Transverse colon (tissue), 4 donors: Measurements from ENCODE around the gene ANKS3. TPM values are rescaled to one million over a fixed set of nuclear protein-coding genes. Genes with fewer than 3 reads are reported as not detected.
A peak's percentile ranks its signal among the peaks of the same experiment; 100 is the strongest.

ENCODE experiments used
- DNase-seq: peaks from one replicate; pipeline ENCODE4 v3.0.0-alpha.2; 2019
- H3K27ac ChIP-seq, 4 donors: fragments of 200-600 bp; sonication (generic); 2 replicates each; pipeline ENCODE4 v1.5.1; 2016 to 2018; ENCODE audit warnings: inconsistent platforms in 4 of 4
- H3K27me3 ChIP-seq: fragments of 200-600 bp; sonication (generic); 2 replicates; pipeline ENCODE4 v1.5.1; 2017; ENCODE audit warnings: inconsistent platforms
- H3K36me3 ChIP-seq, 4 donors: fragments of 200-600 bp; sonication (generic); 2 replicates each; pipeline ENCODE4 v1.5.1; 2017 to 2019; ENCODE audit warnings: inconsistent platforms in 4 of 4
- H3K4me1 ChIP-seq, 4 donors: fragments of 200-600 bp; sonication (generic); 2 replicates each; pipeline ENCODE4 v1.5.1; 2017 to 2020; ENCODE audit warnings: inconsistent platforms in 4 of 4
- H3K4me3 ChIP-seq, 4 donors: fragments of 200-600 bp; sonication (generic); 1 replicate in 1 of 4; 2 replicates in 3 of 4; pipeline versions ENCODE4 v1.5.1 to v1.6.1; 2017 to 2019; ENCODE audit warnings: inconsistent platforms in 4 of 4
- H3K9me3 ChIP-seq, 2 donors: fragments of 200-600 bp; sonication (generic); 2 replicates each; pipeline ENCODE4 v1.5.1; 2017 to 2019; ENCODE audit warnings: inconsistent platforms in 2 of 2
- CTCF ChIP-seq, 5 experiments: fragments of 200-600 bp in 3 of 5; fragments of 450-650 bp in 2 of 5; sonication (generic) in 3 of 5; IDR thresholded peaks; 1 replicate in 2 of 5; 2 replicates in 3 of 5; pipeline ENCODE4 v1.5.1; 2016 to 2017; ENCODE audit warnings: antibody characterized with exemption in 5 of 5, inconsistent platforms in 3 of 5, mild to moderate bottlenecking in 2 of 5, moderate library complexity in 1 of 5
- EP300 ChIP-seq: sonication (generic); formaldehyde crosslinking; IDR thresholded peaks from one replicate; pipeline ENCODE4 v1.6.1; 2017; ENCODE audit warnings: antibody characterized with exemption, low read depth
- POLR2A ChIP-seq: fragments of 450-650 bp; IDR thresholded peaks from one replicate; pipeline ENCODE4 v1.6.1; 2016; ENCODE audit warnings: antibody characterized with exemption, mild to moderate bottlenecking, moderate library complexity
- POLR2AphosphoS5 ChIP-seq, 3 donors: sonication (generic); formaldehyde crosslinking; IDR thresholded peaks; one replicate each; pipeline ENCODE4 v1.6.1; 2016; ENCODE audit warnings: antibody characterized with exemption in 3 of 3
- WGBS, 2 donors: methylation state at CpG; one replicate each; pipeline ENCODE4 v1.1.5; 2018; ENCODE audit warnings: low coverage in 1 of 2; 5-methylcytosine and 5-hydroxymethylcytosine counted together
- in situ Hi-C, 4 donors: fragments of 200-750 bp; cut with MboI; loops; one replicate each; pipeline versions ENCODE4 v1.15.0 to v1.15.1; 2017; ENCODE audit warnings: low sequenced_read_pairs in 3 of 4, low pct_ligation_motif_present in 1 of 4, low pct_unique_long_range_greater_than_20kb in 1 of 4
- intact Hi-C: fragments of 100-400 bp; cut with DNase I; formaldehyde crosslinking; loops from one replicate; pipeline ENCODE4 v1.15.1; 2023; ENCODE audit warnings: low total_unique reads
- total RNA-seq, 4 donors: library from RNA; depleted of rRNA; stranded (reverse); fragments of >200 nt; gene quantifications; one replicate each; pipeline ENCODE4 v1.1.0, GENCODE V29; 2016

ANKS3 gene
- total RNA-seq, 4 donors from 2014 or later = 14.9 to 38.4 (median 25.0) TPM

DNA sequence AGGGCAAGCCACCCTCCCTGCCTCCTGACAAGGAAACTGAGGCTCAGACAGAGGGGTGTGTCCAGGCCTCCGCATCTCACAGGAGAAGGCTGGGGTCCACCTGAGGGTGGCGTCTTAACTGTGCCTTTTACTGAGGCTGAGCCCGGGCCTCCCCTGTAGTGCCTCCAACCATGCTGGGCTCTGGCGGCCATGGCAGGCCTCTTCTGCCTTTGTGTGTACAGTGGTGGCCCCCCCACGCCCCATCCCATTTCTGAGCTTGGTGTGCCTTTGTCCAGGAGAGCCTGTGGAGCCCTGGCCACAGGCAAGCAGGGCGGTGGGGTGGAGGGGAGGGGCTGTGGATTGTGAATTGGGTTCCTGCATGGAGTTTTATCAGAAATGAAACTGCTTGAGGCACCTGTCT lies 78.3 kb downstream of the ANKS3 start:
- Histone ChIP-seq H3K27ac (no peak overlapping the region), H3K4me3 (no peak overlapping the region), H3K36me3 (peaks cover 0 to 25% (median 11%) of the 10 kb centered on the region in 4 donors), H3K27me3 (no peaks in the 10 kb centered on the region), H3K9me3 (no peaks in the 10 kb centered on the region), H3K4me1 (peaks cover 3 to 31% (median 17%) of the 10 kb centered on the region in 4 donors)
- TF ChIP-seq EP300 = no peak
- TF ChIP-seq CTCF (IDR thresholded peaks at IDR 0.05) = no peak
- no peak for TF ChIP-seq POLR2A
- TF ChIP-seq POLR2AphosphoS5 (IDR thresholded peaks at IDR 0.05) = no peak
- in situ Hi-C loops = no loop called here
- intact Hi-C loops = no loop called here
- 98 to 100% methylated on average over 2 to 6 of the region's 6 CpGs for WGBS, 2 donors
- no peak for DNase-seq

DNA sequence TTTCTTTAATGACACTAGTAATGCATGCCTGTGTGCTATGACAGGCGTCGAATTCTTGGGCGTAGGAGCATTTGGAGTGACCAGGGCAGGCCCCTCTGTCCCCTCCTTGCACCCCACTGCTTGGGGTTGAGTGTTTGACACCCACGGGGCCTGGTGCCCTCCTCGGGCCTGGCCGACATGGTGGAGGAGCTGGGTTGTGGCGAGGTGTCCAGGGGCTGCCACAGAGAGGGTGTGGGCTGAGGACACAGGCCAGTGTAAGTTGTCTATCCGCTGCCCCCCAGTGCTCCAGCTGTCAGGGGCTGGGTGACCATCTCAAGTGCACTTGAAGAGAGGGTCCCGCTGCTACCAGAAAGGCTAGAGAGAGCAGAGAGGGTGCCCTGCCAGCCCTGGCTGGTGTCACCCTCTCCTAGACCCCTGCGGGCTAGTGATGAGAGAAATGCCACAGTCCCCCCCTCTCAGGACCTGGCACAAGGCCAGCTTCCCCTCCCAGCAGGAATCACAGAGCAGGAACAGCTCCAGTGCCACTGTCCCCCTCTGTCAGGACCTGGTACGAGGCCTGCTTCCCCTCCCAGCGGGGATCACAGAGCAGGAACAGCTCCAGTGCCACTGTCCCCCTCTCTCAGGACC lies 79.0 kb downstream of the ANKS3 start:
- in situ Hi-C loops = no loop called here
- Histone ChIP-seq H3K4me3 (no peak overlapping the region), H3K4me1 (peaks cover 3 to 29% (median 17%) of the 10 kb centered on the region in 4 donors), H3K27me3 (no peaks in the 10 kb centered on the region), H3K27ac (peak overlapping the region in 2 of 4 donors; percentile 65 to 73), H3K36me3 (peaks cover 0 to 25% (median 11%) of the 10 kb centered on the region in 4 donors), H3K9me3 (no peaks in the 10 kb centered on the region)
- TF ChIP-seq CTCF (IDR thresholded peaks at IDR 0.05) (no peak), POLR2A (no peak), EP300 (no peak), POLR2AphosphoS5 (IDR thresholded peaks at IDR 0.05) (no peak)
- 85% methylated on average over 12 of the region's 12 CpGs; no CpG with 5 or more reads in 1 of the 2 donors for WGBS, 2 donors
- DNase-seq = no peak
- intact Hi-C loops = no loop called here

GRCh38 chr16:4654011-4654963 lies 79.8 kb downstream of the ANKS3 start:
- H3K4me1 ChIP-seq = peaks cover 3 to 25% (median 17%) of the 10 kb centered on the region in 4 donors
- TF ChIP-seq POLR2A = no peak
- H3K27ac ChIP-seq = peak overlapping the region; percentile 34 to 73 (median 64)
- DNase-seq = peak; percentile 77
- intact Hi-C loops (no loop called here), in situ Hi-C loops (no loop called here)
- H3K4me3 ChIP-seq = no peak overlapping the region
- H3K9me3 ChIP-seq = no peaks in the 10 kb centered on the region
- 43 to 79% methylated on average over 3 to 16 of the region's 16 CpGs for WGBS, 2 donors
- H3K36me3 ChIP-seq = peaks cover 0 to 25% (median 11%) of the 10 kb centered on the region in 4 donors
- H3K27me3 ChIP-seq = no peaks in the 10 kb centered on the region

GRCh38 chr16:4652561-4652960 lies 81.5 kb downstream of the ANKS3 start:
- no peak for TF ChIP-seq EP300
- no peak for TF ChIP-seq POLR2AphosphoS5 (IDR thresholded peaks at IDR 0.05)
- no peak for TF ChIP-seq POLR2A
- TF ChIP-seq CTCF (IDR thresholded peaks at IDR 0.05) = no peak
- in situ Hi-C loops = no loop called here
- no peak for DNase-seq
- peaks cover 0 to 23% (median 11%) of the 10 kb centered on the region in 4 donors for H3K36me3 ChIP-seq
- no peak overlapping the region for H3K4me3 ChIP-seq
- no peaks in the 10 kb centered on the region for H3K27me3 ChIP-seq
- 94% methylated on average over 20 of the region's 25 CpGs; no CpG with 5 or more reads in 1 of the 2 donors for WGBS, 2 donors
- no peak overlapping the region for H3K27ac ChIP-seq
- intact Hi-C loops = no loop called here
- H3K9me3 ChIP-seq = no peaks in the 10 kb centered on the region
- H3K4me1 ChIP-seq = peaks cover 3 to 25% (median 17%) of the 10 kb centered on the region in 4 donors
